B cell (primary cell): ENCODE data around the gene PFDN6. TPM values are rescaled to one million over a fixed set of nuclear protein-coding genes. Genes with fewer than 3 reads are reported as not detected.

Source experiments
- ATAC-seq: fragments of 200-7000 bp; cut with Tn5 transposase; one replicate; pipeline ENCODE4 v1.10.0; 2021; ENCODE audit warnings: low read depth, mild to moderate bottlenecking, moderate number of reproducible peaks, moderate library complexity
- CTCF ChIA-PET: fragments of 350-600 bp; sonication (Branson Sonifier 250); formaldehyde crosslinking; loops from one replicate; lab custom pipeline; 2021; ENCODE audit warnings: antibody characterized with exemption, inconsistent platforms; lab: Charles Lee
- POLR2A ChIA-PET: fragments of 350-600 bp; sonication (Branson Sonifier 250); formaldehyde crosslinking; loops from one replicate; lab custom pipeline; 2021; ENCODE audit warnings: antibody characterized with exemption; lab: Charles Lee
- DNase-seq: peaks from one replicate; pipeline ENCODE4 v3.0.0; 2013
- H2AFZ ChIP-seq: 2 replicates; pipeline ENCODE4 v1.6.1; 2012; ENCODE audit warnings: mild to moderate bottlenecking, low read depth, low read length; ENCODE audit not compliant: insufficient read depth, poor library complexity, severe bottlenecking
- H3K27ac ChIP-seq, 2 donors: 1 replicate in 1 of 2; 2 replicates in 1 of 2; pipeline ENCODE4 v1.5.1; 2012 to 2013; ENCODE audit warnings: low read length in 2 of 2, mild to moderate bottlenecking in 2 of 2, moderate library complexity in 1 of 2
- H3K27me3 ChIP-seq, 4 experiments: fragments of 200-600 bp in 1 of 4; sonication (generic) in 1 of 4; replicated peaks in 1 of 4; 1 replicate in 2 of 4; 2 replicates in 2 of 4; pipeline versions ENCODE4 v1.6.1 to v1.7.0; 2013 to 2016; ENCODE audit warnings: low read length in 3 of 4, mild to moderate bottlenecking in 2 of 4, mixed read lengths in 1 of 4, moderate library complexity in 1 of 4; ENCODE audit not compliant: insufficient read depth in 4 of 4, control insufficient read depth in 3 of 4; ENCODE audit errors: control extremely low read depth in 1 of 4
- H3K36me3 ChIP-seq, 2 experiments: replicated peaks in 1 of 2; 1 replicate in 1 of 2; 2 replicates in 1 of 2; pipeline versions ENCODE4 v1.6.1 to v1.7.1; 2013; ENCODE audit warnings: low read length in 1 of 2; ENCODE audit not compliant: insufficient read depth in 2 of 2, control insufficient read depth in 1 of 2; ENCODE audit errors: control extremely low read depth in 1 of 2, extremely low read depth in 1 of 2
- H3K4me1 ChIP-seq, 2 donors: fragments of 200-600 bp in 1 of 2; sonication (generic) in 1 of 2; 1 replicate in 1 of 2; 2 replicates in 1 of 2; pipeline versions ENCODE4 v1.5.1 to v1.6.1; 2013 to 2017; ENCODE audit warnings: low read length in 2 of 2; ENCODE audit not compliant: control insufficient read depth in 2 of 2, insufficient read depth in 2 of 2
- H3K4me2 ChIP-seq: replicated peaks from 2 replicates; pipeline ENCODE3; 2012; ENCODE audit warnings: mild to moderate bottlenecking, low read depth, low read length; ENCODE audit not compliant: poor library complexity, severe bottlenecking
- H3K4me3 ChIP-seq, 5 experiments: fragments of 200-600 bp in 1 of 5; sonication (generic) in 1 of 5; 1 replicate in 3 of 5; 2 replicates in 2 of 5; pipeline versions ENCODE4 v1.5.1 to v1.7.0; 2011 to 2016; ENCODE audit warnings: low read length in 4 of 5, mild to moderate bottlenecking in 4 of 5, low read depth in 2 of 5, control low read depth in 1 of 5, moderate library complexity in 1 of 5; ENCODE audit not compliant: insufficient read depth in 1 of 5; ENCODE audit errors: control extremely low read depth in 1 of 5, extremely low read depth in 1 of 5
- H3K79me2 ChIP-seq: fragments of 200-600 bp; sonication (generic); one replicate; pipeline ENCODE4 v1.6.0; 2016; ENCODE audit warnings: low read length; ENCODE audit not compliant: control insufficient read depth, insufficient read depth
- H3K9ac ChIP-seq: fragments of 200-600 bp; sonication (generic); 2 replicates; pipeline ENCODE4 v1.6.1; 2017; ENCODE audit warnings: mild to moderate bottlenecking, low read length, moderate library complexity
- H3K9me3 ChIP-seq, 3 donors: one replicate each; pipeline versions ENCODE4 v1.6.1 to v1.7.1; 2013; ENCODE audit warnings: low read length in 2 of 3; ENCODE audit not compliant: control insufficient read depth in 2 of 3, insufficient read depth in 1 of 3; ENCODE audit errors: control extremely low read depth in 1 of 3
- H4K20me1 ChIP-seq: 2 replicates; pipeline ENCODE4 v1.6.0; 2012; ENCODE audit warnings: mild to moderate bottlenecking, low read length; ENCODE audit not compliant: insufficient read depth, control insufficient read depth, poor library complexity, severe bottlenecking
- H3K27ac Mint-ChIP-seq: one replicate; pipeline ENCODE4 v1.8.0; 2021; ENCODE audit warnings: mixed read lengths
- H3K27me3 Mint-ChIP-seq: one replicate; pipeline ENCODE4 v1.8.0; 2021; ENCODE audit warnings: mixed read lengths
- H3K4me1 Mint-ChIP-seq: one replicate; pipeline ENCODE4 v1.8.0; 2021; ENCODE audit warnings: mixed read lengths
- H3K4me3 Mint-ChIP-seq: one replicate; pipeline ENCODE4 v1.8.0; 2021; ENCODE audit warnings: mixed read lengths
- H3K9me3 Mint-ChIP-seq: one replicate; pipeline ENCODE4 v1.8.0; 2022; ENCODE audit warnings: mixed read lengths; ENCODE audit not compliant: insufficient read depth
- EZH2 ChIP-seq: IDR thresholded peaks from 2 replicates; pipeline ENCODE4 v1.6.1; 2012; ENCODE audit warnings: borderline replicate concordance, low read depth, mild to moderate bottlenecking, moderate library complexity, low read length; ENCODE audit not compliant: insufficient read depth, poor library complexity, severe bottlenecking
- WGBS: methylation state at CpG from one replicate; pipeline ENCODE4 v1.1.5; 2013; ENCODE audit warnings: missing lambda C conversion rate; ENCODE audit not compliant: insufficient coverage; 5-methylcytosine and 5-hydroxymethylcytosine counted together
- intact Hi-C: fragments of 100-400 bp; cut with micrococcal nuclease; formaldehyde crosslinking; loops from one replicate; pipeline ENCODE4 v1.10.0; 2022
- polyA plus RNA-seq: library from polyadenylated mRNA; depleted of rRNA; stranded (reverse); fragments of >200 nt; gene quantifications from 2 replicates; pipeline ENCODE4 v1.2.3, GENCODE V29; 2012
- total RNA-seq, 2 donors: library from RNA; stranded (reverse); fragments of 120-200 nt in 1 of 2; gene quantifications; 1 replicate in 1 of 2; 2 replicates in 1 of 2; pipeline versions ENCODE4 v1.2.3 to v1.2.4, GENCODE V29; 2013 to 2022
- TF ChIP-seq, protein P1 (sequence below): fragments of 200-600 bp; IDR thresholded peaks from one replicate; pipeline ENCODE4 v1.8.0; 2022; ENCODE audit warnings: antibody characterized with exemption, mild to moderate bottlenecking

PFDN6 gene
- total and polyA plus RNA-seq, 2 donors (not counting 1 experiment from before 2014, with no cell fraction given) = 33.2 to 51.1 TPM

GRCh38 chr6:33317669-33318425 lies 28.4 kb downstream of the PFDN6 start, which contains the start of gene ZBTB22:
ZBTB22 (minus strand) TSS chr6:33317744; CDS start chr6:33316916, 828 bp downstream.
- DNase-seq = peak; percentile 98
- Histone ChIP-seq H3K4me1 (peaks cover 66 to 76% of the 10 kb centered on the region in 2 donors), H3K9me3 (no peaks in the 10 kb centered on the region), H2AFZ (peak within 1 kb of the TSS; percentile 94), H3K9ac (peak within 1 kb of the TSS; percentile 95), H3K27ac (peak within 1 kb of the TSS; percentile 80 to 100), H3K27me3 (no peaks in the 10 kb centered on the region), H3K79me2 (peaks cover 90% of the 10 kb centered on the region), H3K36me3 (peaks cover 3 to 44% of the 10 kb centered on the region in 2 experiments), H3K4me2 (peak within 1 kb of the TSS; percentile 84), H4K20me1 (peaks cover 42% of the 10 kb centered on the region), H3K4me3 (peak within 1 kb of the TSS; percentile 82 to 99 (median 91))
- Mint-ChIP-seq H3K4me3 (peak within 1 kb of the TSS; percentile 100), H3K4me1 (peaks cover 82% of the 10 kb centered on the region), H3K27me3 (no peaks in the 10 kb centered on the region), H3K27ac (peak within 1 kb of the TSS; percentile 99), H3K9me3 (no peaks in the 10 kb centered on the region)
- ChIA-PET POLR2A (interaction anchor here (0.6 to 2.3 kb wide), 30 partner anchors 10 to 1777 kb away, joined by 3 to 29 read pairs (median 5); partner anchors contain the start of genes B3GALT4, PHF1, RGL2 and RPS18), CTCF (interaction anchor here (0.7 to 5.3 kb wide), 12 partner anchors 14 to 1825 kb away, joined by 3 to 50 read pairs (median 6); partner anchors contain the start of genes B3GALT4, CUTA, RGL2 and RPS18)
- 0% methylated on average over 33 of the region's 44 CpGs for WGBS
- ATAC-seq = peak; percentile 61
- intact Hi-C loops = loop anchor here (1.0 kb wide), 2 partner anchors 26 to 92 kb away; no protein-coding TSS in a partner anchor
- TF ChIP-seq, protein P1, sequence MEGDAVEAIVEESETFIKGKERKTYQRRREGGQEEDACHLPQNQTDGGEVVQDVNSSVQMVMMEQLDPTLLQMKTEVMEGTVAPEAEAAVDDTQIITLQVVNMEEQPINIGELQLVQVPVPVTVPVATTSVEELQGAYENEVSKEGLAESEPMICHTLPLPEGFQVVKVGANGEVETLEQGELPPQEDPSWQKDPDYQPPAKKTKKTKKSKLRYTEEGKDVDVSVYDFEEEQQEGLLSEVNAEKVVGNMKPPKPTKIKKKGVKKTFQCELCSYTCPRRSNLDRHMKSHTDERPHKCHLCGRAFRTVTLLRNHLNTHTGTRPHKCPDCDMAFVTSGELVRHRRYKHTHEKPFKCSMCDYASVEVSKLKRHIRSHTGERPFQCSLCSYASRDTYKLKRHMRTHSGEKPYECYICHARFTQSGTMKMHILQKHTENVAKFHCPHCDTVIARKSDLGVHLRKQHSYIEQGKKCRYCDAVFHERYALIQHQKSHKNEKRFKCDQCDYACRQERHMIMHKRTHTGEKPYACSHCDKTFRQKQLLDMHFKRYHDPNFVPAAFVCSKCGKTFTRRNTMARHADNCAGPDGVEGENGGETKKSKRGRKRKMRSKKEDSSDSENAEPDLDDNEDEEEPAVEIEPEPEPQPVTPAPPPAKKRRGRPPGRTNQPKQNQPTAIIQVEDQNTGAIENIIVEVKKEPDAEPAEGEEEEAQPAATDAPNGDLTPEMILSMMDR = no peak
- no peak for TF ChIP-seq EZH2
